Measurements from ENCODE around the gene ARHGAP25. TPM values are rescaled to one million over a fixed set of nuclear protein-coding genes. Genes with fewer than 3 reads are reported as not detected.

Gene ARHGAP25
- total RNA-seq, 4 donors from 2014 or later: 4.9 to 82.5 (median 8.7) TPM

- H3K36me3 ChIP-seq: no peaks in the 10 kb centered on the region
- DNase-seq: no peak
- no peak within 1 kb of the TSS for H3K4me3 ChIP-seq
- no peaks in the 10 kb centered on the region for H3K4me1 ChIP-seq
- H3K27me3 ChIP-seq: no peaks in the 10 kb centered on the region
- no peak within 1 kb of the TSS for H3K27ac ChIP-seq
- no peaks in the 10 kb centered on the region for H3K9me3 ChIP-seq
- TF ChIP-seq CTCF (IDR thresholded peaks at IDR 0.05) (no peak), POLR2A (IDR thresholded peaks at IDR 0.05) (no peak)
Observed at GRCh38 chr2:68871159-68871764, 136.7 kb downstream of the ARHGAP25 start, which contains the start of gene BMP10. Gene BMP10, minus strand, starts transcription at chr2:68871397. Its CDS starts 39 bp downstream, at chr2:68871358.

Other genes with a start within 250 kb of the ARHGAP25 start
- gene PROKR1, start 91.2 kb upstream of the ARHGAP25 start, total RNA-seq: not detected
- not detected for gene BMP10, start 136.6 kb downstream of the ARHGAP25 start, total RNA-seq
- gene GKN2, start 218.1 kb downstream of the ARHGAP25 start, total RNA-seq: not detected
- gene GKN1, start 239.8 kb downstream of the ARHGAP25 start, total RNA-seq: not detected